ENCODE results near the gene LAMA2.

Gene LAMA2

DNA sequence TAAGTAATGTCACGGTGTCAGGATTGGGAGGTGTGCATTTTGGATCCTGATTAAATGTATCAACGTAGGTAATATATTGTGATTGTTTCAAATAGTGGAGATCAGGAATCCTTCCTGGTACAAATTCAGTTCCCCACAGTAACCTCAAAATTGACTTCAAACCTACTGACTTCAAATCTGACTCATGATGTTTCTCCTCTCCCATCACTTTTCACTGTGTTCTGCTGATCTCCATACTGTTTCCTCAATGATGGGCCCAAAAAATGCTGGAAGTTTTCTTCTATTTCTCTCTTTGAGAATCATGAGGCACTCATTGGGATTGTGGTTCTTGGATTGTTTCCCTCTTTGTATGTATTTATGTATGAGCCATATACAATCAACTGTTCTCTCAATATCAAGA lies 35.9 kb downstream of the LAMA2 start:
- no peak for DNase-seq

DNA sequence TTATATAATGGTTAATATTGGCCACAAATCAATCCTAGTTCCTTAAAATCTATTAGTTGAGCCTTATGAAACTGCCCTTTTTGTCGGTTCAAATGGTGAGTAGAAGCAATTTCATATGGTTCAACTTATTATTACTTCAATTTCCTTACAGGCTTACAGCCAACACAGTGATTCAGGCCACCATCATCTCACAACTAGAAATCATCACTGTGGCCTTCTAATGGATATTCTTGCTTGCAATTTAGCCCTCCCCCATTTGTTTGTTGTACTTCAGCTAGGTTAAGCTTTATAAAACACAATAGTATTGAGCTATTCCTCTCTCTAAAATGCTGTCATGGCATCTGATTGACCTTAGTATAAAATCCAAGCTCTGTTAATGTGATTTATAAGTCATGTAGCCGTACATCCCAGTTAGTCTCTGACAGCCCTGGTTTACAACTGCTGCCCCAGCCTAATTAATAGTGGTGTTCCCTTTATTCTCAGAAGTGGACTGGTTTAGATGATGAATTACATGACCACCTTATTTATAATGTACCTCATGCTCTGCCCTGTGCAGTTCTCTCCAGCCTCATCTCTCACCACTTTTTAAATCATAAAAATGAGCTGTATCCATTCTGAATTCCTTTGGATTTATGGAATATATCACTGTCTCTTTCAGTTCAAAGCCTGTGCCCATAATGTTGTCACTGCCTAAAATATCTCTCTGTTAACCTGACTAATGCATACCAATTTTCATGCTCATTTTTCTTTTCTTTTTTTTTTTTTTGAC lies 36.7 kb downstream of the LAMA2 start:
- DNase-seq = no peak

DNA sequence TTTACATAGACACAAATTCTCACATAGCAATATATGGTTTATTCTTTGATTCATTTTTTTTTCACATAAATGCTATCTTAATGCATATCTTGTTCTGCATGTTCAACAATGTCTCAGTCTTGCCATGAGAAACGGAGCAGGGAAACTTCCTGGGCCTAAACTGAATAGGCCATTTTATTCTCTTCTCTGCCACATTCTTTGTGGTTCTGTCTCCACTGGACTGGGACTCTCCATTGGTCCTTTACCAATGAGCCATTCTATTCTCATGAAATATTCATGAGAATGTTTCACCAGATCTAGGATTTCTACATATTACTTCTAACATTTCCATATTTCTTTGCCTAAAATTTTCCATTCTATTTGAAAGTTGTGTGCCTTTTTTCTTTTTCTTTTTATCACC lies 42.8 kb downstream of the LAMA2 start:
- DNase-seq = no peak

DNA sequence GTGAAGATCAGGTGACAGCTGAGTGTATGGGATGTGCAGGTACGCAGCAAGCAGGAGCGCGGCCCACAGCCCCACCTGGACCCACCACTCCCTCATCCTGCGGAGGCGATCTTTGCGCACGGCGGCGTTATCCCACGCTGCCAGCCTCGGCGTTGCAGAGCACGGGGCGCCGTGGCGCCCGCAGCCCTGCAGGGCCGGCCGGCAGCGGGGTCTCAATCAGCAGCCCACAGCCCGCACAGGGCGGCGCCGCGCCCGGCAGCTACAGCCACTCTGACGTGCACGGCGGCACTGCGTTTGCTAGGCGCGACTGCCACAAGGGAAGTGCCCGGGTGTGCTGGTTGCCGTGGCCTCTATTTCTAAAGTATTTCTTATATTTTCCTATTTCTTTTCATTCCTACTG lies 46.9 kb downstream of the LAMA2 start:
- no peak for DNase-seq

DNA sequence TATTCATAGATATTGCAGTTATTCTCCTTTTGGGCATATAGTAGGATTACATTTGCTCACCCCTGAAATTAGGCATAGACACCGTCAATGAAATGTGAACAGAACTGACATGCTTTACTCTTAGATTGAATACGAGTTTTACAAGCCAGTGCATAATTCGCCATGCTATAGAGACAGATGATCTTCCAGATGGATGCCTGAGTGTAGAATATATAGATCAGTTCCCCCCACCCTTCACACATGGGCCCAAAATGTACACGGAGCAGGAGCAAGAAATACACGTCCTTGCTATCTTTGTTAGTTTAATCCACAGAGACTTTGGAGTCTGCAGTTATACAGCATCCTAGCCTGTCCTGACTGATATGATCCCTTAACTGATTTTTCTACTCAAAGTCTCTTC lies 47.4 kb downstream of the LAMA2 start:
- DNase-seq = no peak

DNA sequence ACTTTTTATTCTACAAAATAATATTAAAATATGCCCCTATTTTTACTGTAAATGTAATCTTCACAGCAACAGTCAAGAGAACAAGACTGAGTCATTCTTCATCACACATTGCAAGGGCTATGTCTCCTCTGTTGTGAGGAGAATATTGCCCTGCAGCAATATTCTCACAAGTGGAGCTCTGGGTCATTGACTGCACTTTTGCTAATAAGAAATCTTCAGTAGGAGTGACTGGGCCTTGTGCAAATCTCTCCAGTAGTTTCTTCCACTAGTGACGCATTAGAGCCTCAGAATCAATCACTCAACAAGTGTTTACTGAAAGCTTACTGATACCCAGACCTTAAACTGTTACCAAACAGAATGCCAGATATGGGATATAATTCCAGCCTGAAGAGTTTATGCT lies 49.1 kb downstream of the LAMA2 start:
- DNase-seq = no peak

DNA sequence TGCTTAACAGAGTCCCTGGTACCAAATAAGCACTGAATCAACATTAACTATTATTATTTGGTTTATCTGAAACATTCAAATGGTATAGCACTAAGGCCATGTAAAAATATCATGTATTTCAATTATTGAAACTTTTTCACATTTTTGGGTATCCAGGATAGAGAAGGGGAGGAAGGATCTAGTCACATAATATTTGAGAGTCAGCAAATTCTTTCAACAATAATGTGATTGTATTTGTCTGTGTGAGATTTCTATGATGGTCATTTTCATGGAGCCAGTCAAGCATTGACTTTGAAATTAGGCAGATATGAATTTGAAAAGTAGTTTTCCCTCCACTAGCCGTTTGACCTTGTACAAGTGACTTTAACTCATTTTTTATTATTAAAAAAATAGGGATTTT lies 67.9 kb downstream of the LAMA2 start:
- DNase-seq = no peak

DNA sequence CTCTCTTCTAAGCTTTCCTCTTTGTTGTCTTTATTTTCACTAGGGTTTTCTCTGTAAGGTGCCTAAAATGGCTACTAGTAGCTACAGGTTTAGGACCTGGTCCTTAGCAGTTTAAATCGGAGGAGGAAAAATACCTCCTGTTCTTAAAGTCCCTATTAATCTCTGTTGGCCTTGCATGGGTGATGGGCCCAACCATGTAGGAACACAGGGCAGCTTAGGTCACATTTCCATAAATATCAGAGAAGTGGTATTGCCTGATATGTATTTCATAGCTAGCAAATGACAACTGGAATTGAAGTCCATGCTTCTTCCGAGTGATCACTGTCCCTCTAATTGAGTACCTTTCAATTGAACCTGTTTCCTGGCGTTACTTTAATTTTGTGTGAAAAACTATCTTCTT lies 70.0 kb downstream of the LAMA2 start:
- no peak for DNase-seq

DNA sequence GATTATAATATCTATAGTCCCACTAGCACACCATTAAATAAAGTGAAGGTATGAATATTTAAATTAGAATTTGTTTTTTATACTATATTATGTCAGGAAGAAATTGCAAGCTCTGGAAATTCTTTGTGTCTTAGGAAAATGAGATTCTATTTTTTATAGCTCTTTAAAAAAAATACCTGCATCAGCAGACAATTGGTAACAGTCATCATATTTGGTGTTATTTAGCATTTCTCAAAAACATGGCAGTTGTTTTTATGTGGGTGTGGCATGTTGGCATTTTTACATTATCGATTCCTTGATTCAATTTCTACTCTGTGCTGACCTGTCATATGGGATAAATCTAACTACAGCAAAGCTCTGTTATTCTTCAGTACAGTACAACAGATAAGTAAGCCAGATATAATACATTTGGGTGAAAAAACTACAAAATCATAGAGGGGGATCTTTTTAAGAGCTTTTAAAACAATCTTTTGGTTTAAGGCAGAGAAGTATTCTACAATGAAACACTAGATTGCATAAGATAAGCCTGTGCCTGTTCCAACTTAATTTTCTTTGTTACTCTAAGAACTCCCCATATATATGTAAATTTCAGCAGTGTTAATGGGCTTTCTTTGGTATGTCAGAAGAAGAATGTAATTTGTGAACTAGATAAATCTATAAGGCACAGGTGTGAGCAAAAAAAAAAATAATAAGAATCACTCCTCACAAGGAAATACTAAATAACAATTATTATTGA lies 71.5 kb downstream of the LAMA2 start:
- DNase-seq = no peak

DNA sequence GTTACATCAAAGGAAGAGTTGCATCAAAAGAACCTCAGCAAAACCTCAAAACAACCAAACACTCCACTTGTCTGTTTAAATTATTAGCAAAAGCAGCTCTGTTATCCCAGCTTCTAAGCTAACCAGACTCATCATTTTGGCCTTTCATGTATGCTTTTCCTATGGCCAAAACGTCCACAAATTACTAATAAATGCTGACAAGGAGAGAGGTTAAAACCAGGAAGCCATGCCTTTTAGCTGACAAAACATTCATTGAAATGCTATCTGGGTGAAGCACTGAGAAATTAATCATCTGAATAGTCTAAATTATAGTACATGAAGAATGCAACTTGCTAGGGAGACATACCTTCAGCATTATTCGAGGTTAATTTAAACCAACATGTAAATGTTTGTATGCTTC lies 80.6 kb downstream of the LAMA2 start:
- no peak for DNase-seq

DNA sequence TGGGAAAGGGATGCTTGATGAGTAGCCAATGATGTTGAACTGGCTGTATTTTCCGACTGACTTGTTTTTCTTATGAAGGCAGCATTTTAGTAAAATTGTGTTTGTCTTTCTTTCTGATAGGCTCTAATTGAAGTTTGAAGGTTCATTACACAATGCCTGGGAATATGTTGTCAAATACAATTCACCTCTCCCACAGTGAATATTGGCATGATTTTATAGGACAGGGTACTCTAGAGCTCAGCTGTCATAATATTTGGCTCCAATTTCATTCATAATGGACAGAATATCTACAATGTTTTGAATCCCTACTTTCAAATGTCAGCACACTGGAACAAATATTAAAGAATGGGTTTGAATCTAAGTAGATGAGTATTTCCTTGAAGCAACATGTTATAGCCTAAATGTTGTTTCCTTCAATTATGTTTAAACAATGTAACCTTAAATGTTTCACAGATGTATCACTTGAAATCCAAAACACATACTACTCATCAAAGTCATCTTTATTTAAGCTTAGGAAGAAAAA lies 81.4 kb downstream of the LAMA2 start:
- DNase-seq = no peak

DNA sequence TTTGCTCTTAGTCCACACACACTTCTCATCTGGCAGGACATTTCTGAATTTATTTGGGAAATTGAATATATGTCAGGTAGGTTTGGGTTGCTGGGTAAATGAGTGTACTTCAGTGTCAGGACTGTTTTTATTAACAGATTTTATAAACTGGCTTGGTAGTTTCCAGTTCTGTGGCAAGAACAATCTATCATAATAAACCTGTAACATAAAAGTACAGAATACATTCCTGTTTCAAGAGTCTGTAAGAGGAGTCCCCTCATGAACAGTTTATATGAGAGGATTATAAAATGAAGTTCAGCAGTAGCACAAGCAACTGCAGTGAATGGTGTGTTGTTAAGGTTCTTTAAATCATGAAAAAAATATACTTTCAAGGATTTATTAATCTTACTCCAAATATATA lies 81.8 kb downstream of the LAMA2 start:
- DNase-seq = no peak

DNA sequence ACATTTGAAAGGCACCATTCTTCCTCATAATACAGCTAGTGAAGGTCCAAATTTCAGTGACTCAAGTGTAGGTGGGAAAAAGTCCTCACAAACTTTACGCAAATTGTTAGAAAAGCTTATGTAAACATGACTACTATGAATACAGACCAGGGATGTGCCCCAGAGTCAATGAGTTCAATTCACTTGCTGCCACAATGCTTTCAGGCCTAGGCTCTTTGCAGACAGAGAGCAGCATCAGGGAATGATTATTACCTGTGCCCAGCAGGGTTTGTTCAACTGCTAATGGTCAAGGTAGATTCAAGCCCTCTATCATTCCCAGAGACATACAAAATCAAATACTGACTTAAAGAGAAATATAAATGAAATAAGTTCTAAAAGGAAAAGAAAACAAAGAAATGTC lies 84.0 kb downstream of the LAMA2 start:
- DNase-seq = no peak

DNA sequence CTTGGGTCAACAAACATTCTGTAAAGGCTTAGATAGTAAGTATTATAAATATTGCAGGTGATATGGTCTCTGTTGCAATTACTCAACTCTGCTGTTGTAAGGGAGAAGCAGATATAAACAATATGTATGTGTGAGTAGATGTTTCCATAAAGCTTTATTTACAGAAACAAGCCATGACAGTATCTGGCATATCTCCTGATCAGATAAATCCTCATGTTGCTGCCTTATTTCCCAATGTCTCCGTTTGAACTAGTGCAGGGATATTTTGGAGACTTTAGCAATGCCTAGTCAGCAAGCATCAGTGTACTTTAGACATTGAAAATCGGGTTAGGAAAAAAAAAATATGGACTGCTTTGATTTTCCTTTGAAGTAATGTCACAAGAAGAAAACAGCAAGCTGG lies 96.1 kb downstream of the LAMA2 start:
- no peak for DNase-seq

DNA sequence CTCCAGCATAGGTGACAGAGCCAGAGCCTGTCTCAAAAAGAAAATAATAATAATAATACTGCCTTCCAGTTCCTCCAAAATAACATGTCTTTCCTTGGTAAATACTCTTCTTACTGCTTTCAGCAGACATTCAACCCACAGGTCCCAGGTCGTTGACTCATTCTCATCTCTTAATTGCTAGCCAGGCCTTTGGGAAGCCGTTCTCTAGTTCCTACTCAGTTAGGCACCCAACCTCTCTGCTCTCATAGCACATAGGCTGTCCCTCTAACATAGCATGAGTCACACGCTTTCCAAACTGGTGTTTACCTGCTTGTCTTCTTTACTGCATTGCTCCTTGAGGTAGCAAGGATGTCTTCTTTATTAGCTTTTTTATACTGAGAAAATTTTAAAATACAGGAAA lies 98.8 kb downstream of the LAMA2 start:
- no peak for DNase-seq

DNA sequence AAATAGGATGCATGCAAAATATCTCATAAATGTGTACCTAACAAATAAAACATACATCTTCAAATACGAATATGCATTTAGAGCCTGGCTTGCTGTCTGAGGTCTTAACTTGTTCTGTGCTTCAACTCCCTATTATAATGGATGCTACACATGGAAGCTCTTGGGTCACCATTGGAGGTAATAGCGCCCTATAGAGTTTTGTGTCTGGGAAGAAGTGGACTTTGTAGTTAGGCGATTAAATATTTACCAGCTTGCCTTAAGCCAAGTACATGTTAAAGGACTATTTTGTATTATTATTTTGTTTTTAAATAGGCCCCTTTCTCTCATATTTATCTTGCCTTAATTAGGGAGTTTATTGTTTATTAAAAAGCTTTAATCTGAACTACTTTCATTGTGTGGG lies 107.4 kb downstream of the LAMA2 start:
- DNase-seq = no peak

DNA sequence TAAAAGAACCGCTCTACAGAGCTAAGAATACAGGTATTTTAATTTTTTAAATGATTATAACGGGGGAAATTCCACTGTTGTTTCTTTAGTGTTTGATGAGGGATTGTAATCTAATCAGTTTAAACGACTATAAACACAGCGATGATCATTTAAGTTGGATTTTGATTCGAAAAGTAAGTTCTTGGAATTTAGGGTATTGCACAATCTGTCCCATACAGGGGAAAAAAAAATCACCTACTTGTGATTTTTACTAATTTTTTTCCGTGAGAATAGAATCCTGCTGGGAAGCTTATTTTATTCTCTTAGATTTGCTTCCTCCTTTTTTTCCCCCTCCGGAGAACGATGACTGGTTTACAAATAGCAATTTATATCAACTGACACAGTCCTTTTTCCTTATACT lies 108.0 kb downstream of the LAMA2 start:
- no peak for DNase-seq

DNA sequence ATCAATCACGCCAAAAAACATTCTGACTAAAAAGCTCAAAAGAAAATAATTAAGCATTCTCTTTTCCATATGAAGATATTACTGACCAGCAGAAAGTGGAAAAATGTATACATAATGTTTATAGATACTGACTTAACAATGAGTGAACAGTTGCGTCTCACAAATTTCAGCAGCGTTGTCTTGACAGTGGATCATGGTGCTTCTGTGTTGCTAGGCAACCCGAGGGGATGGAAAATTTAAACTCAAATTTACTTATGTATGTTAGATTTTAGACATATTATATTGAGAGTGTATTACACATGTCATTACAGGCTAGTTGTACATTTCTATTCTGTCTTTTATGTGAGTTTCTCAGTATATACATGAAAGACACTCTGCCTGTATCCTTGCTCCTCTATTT lies 110.2 kb downstream of the LAMA2 start:
- DNase-seq = no peak

DNA sequence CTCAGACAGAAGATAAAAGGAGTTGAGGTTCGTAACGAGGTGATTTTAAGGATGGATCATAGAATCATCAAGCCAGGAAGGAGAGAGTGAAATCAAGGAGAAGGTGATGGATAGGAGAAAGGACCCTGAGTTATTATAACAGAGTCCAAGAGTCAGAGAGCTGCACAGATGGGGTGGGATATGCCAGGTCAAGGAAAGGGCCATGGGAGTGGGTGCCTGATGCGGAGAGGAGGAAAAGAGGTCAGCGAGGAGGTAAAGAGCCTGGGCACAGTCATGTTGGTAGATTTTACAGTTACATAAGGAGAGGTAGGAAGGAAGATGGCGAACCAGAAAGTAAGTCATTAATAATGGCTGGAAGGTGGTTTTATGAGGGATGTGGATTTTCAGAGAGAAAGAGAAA lies 114.9 kb downstream of the LAMA2 start:
- no peak for DNase-seq

DNA sequence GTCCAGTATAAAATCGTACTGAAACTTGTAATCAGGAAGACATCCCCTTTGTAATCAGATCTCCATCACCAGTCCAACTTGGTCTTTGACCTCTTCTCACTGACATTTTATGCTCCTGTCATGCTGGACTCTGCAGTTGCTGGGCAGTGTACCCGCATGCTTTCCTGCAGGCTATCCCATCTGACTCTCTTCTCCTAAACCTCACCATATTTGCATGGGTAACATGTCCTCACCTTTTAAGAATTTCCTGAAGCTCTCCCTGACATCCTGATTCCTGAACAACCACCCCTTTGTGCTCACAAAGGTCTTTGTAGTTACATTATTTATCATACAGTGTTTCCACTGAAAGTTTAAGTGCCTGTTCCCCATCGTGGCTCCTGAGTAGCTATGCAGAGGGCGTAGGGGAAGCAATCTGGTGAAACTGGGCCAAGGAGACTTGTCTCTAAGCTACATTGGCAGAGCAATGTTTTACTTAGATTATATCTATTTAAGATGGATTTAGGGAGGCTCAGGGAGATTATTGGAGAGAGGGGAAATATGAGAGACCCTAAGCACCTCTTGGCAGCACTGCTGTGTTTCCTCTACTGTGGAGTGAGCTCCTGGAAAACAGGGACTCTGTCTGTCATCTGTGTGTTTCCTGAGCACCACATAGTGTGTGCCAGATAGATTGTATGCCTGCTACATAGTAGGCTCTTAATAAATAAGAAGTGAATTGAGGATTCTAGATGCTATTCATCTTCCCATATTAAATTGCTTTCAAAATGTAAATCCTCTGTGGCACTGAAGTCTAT lies 124.0 kb downstream of the LAMA2 start:
- no peak for DNase-seq

DNA sequence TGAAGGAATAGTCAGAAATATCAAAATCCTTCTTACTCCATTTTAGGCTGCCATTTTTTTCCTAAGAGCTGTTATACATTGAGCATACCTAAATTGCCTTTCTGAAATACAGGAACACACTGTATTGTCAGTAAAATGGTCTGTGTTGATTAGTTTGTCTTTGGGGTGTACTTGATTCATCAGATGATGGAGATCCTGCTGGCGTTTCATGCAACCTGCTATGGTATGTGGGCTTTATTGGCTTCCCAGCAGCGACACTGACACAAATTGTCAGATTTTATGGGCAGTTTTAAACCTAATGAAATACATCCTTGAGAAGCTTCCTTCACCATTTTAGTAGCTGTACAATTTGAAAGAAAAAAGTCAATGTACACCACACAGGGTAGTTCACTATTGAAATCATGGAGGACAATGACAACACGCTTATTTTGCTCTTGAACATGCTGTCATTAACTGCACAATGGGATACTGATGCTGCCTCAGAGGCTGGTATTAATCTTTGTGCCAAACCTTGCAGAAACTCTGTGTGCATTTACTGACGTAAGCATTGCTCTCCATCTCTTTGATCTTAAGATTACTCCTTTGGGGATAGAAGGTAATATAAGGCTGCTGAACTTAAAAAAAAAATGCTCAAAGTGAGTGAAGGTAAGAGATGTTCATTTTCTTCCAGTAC lies 124.9 kb downstream of the LAMA2 start:
- DNase-seq = no peak

DNA sequence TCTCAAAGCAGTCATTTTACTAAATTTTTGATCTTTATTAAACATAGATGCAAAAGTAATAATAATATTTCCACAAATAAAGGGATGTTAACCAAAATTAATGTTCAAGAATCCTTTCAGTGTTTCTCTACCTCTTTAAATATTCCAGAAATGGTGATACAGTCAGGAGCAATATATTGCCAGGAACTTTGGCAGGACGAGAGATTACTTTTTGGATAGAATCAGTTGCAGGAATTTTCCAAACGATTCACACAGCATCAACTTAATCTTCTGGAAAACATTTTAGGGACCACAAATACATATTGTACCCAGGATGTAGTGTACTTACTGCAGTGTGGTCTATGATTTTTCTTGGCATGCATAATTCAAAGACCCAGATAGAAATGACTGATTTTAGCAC lies 125.7 kb downstream of the LAMA2 start:
- DNase-seq = no peak

DNA sequence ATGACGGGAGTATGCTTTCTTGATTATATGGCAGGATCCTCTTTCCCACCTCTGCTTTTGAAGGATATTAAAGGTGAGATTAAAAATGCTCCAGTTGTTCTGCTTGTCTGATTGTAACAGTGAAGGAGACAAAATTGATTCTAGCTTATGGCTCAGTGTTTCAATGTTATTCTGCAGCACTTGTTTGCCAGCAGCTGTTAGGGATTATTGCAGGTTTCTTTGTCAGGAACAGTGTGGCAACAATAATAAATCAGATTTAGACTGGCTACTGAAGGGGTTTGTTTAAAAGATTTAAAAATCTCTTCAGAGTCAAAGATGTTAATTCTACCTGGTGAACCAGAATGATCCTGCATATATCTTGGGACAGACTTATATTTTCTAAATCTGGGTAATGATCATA lies 126.9 kb downstream of the LAMA2 start:
- no peak for DNase-seq
